K562 treated with DMSO at 1 percent for 12 hours (cell line): ENCODE data around the gene PNMA5. TPM values are rescaled to one million over a fixed set of nuclear protein-coding genes. Genes with fewer than 3 reads are reported as not detected.

Source experiments
- total RNA-seq: library from RNA; unstranded; fragments of 300-600 nt; gene quantifications from 2 replicates; pipeline ENCODE4 v1.2.3, GENCODE V29; 2022; ENCODE audit not compliant: insufficient read depth

The PNMA5 gene
- total RNA-seq, result not detected in 2 replicates

DNA sequence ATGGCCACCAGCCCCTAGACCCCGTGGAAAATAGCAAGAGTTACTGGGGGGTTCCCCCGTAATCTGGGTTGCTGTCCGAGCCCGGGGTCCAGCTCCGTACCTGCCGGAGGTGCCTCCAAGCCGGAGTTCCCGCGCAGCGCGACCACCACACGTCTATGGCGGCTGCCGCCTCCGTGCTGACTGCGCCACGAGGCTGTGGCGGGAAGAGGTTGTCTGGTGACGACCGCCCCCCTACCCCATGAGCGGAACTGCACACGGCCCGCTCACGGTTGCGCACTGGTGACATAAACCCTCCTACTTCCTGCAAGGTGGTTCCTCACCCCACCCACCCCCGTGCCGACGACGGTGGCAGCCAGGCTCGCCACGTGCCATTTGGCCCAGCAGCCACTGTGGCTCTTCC, at the start of gene PNMA5:
TSS of gene PNMA5 (minus strand) at position 184 of the 400 bp plus-strand sequence. CDS start 2,518 bp downstream, outside the sequence.

Other genes with a start within 250 kb of the PNMA5 start
- 35.5 and 36.9 TPM in 2 replicates for gene MAGEA2, start 240.3 kb downstream of the PNMA5 start, total RNA-seq
- 22.9 and 29.0 TPM in 2 replicates for gene CSAG3, start 234.9 kb downstream of the PNMA5 start, total RNA-seq
- 95.2 and 104 TPM in 2 replicates for gene MAGEA6, start 224.4 kb downstream of the PNMA5 start, total RNA-seq
- gene CETN2, start 163.4 kb downstream of the PNMA5 start, total RNA-seq, result 11.4 and 17.1 TPM in 2 replicates
- gene NSDHL, start 163.1 kb downstream of the PNMA5 start, total RNA-seq, result 22.6 and 27.8 TPM in 2 replicates
- 0.24 and 0.37 TPM in 2 replicates for gene ZNF185, start 96.0 kb downstream of the PNMA5 start, total RNA-seq
- 1.1 and 1.3 TPM in 2 replicates for gene PNMA3, start 62.4 kb upstream of the PNMA5 start, total RNA-seq
- 10.5 and 11.0 TPM in 2 replicates for gene PNMA6A, start 78.3 kb upstream of the PNMA5 start, total RNA-seq
- 52.7 and 55.8 TPM in 2 replicates for gene MAGEA1, start 185.2 kb upstream of the PNMA5 start, total RNA-seq